ENCODE data around the gene GATA6. TPM values are rescaled to one million over a fixed set of nuclear protein-coding genes. Genes with fewer than 3 reads are reported as not detected.
"Not testable (repeated sequence)": the region's sequence is repeated elsewhere in the genome, so short reads cannot be mapped to it uniquely, and the experiment has no call there.

The GATA6 gene
- total RNA-seq, 2 donors from 2014 or later, result not detected

DNA sequence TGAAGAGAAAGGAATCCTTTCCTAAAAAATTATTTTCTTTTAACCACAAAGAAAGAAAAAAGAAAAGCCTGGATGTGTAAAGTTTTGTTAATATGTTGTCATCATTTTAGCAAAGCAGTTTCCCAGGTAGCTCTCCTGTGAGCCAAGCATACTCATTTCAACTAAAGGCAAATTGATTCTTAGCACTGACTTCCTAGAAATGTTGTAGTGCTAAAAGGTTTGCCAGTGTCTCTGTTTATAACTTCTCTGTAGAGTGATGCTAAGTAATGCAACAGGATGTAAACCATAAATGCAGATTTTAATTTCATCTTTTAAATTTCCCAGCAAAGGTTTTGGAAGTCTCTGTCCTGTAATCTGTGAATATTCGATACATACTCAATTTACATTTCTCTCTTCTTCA is 10.2 kb downstream of the GATA6 start:
- H3K9me3 ChIP-seq (ENCODE audit: control insufficient read depth, low read length, poor library complexity, severe bottlenecking), result no peaks in the 10 kb centered on the region
- DNase-seq (no peak), ATAC-seq (no peak)
- Mint-ChIP-seq H3K36me3 (ENCODE audit: low read depth) (peaks cover 2% of the 10 kb centered on the region), H3K4me1 (no peaks in the 10 kb centered on the region), H3K27me3 (peaks cover 27% of the 10 kb centered on the region), H3K4me3 (no peak overlapping the region), H3K27ac (no peak overlapping the region)

- no peaks in the 10 kb centered on the region for H3K9me3 ChIP-seq (ENCODE audit: control insufficient read depth, low read length, poor library complexity, severe bottlenecking)
- DNase-seq (no peak), ATAC-seq (no peak)
- Mint-ChIP-seq H3K27ac (no peak overlapping the region), H3K36me3 (ENCODE audit: low read depth) (peaks cover 2% of the 10 kb centered on the region), H3K27me3 (peaks cover 21% of the 10 kb centered on the region), H3K4me3 (no peak overlapping the region), H3K4me1 (no peaks in the 10 kb centered on the region)
Measured at GRCh38 chr18:22180722-22181121, 11.3 kb downstream of the GATA6 start.

GRCh38 chr18:22182884-22183697 is 13.7 kb downstream of the GATA6 start:
- H3K9me3 ChIP-seq (ENCODE audit: control insufficient read depth, low read length, poor library complexity, severe bottlenecking), result no peaks in the 10 kb centered on the region
- Mint-ChIP-seq H3K27me3 (peaks cover 14% of the 10 kb centered on the region), H3K4me1 (no peaks in the 10 kb centered on the region), H3K36me3 (ENCODE audit: low read depth) (no peaks in the 10 kb centered on the region), H3K27ac (no peak overlapping the region), H3K4me3 (no peak overlapping the region)
- DNase-seq, result no peak
- no peak for ATAC-seq

GRCh38 chr18:22183698-22184170 is 14.3 kb downstream of the GATA6 start:
- DNase-seq, result no peak
- H3K27me3 Mint-ChIP-seq, result peaks cover 17% of the 10 kb centered on the region
- ATAC-seq, result no peak
- no peaks in the 10 kb centered on the region for H3K36me3 Mint-ChIP-seq (ENCODE audit: low read depth)
- H3K27ac Mint-ChIP-seq, result no peak overlapping the region
- no peak overlapping the region for H3K4me3 Mint-ChIP-seq
- H3K9me3 ChIP-seq (ENCODE audit: control insufficient read depth, low read length, poor library complexity, severe bottlenecking), result no peaks in the 10 kb centered on the region
- H3K4me1 Mint-ChIP-seq, result no peaks in the 10 kb centered on the region

- not testable (repeated sequence) for H3K4me1 Mint-ChIP-seq; DNase-seq; H3K9me3 ChIP-seq (ENCODE audit: control insufficient read depth, low read length, poor library complexity, severe bottlenecking); H3K4me3 Mint-ChIP-seq; H3K27ac Mint-ChIP-seq; H3K36me3 Mint-ChIP-seq (ENCODE audit: low read depth); ATAC-seq
- peaks cover 20% of the 10 kb centered on the region for H3K27me3 Mint-ChIP-seq
Measured at GRCh38 chr18:22184573-22184972, 15.2 kb downstream of the GATA6 start.

GRCh38 chr18:22185273-22185672 is 15.9 kb downstream of the GATA6 start:
- no peaks in the 10 kb centered on the region for H3K9me3 ChIP-seq (ENCODE audit: control insufficient read depth, low read length, poor library complexity, severe bottlenecking)
- Mint-ChIP-seq H3K27me3 (peaks cover 15% of the 10 kb centered on the region), H3K27ac (no peak overlapping the region), H3K4me3 (no peak overlapping the region), H3K4me1 (no peaks in the 10 kb centered on the region), H3K36me3 (ENCODE audit: low read depth) (no peaks in the 10 kb centered on the region)
- no peak for DNase-seq
- ATAC-seq, result no peak

DNA sequence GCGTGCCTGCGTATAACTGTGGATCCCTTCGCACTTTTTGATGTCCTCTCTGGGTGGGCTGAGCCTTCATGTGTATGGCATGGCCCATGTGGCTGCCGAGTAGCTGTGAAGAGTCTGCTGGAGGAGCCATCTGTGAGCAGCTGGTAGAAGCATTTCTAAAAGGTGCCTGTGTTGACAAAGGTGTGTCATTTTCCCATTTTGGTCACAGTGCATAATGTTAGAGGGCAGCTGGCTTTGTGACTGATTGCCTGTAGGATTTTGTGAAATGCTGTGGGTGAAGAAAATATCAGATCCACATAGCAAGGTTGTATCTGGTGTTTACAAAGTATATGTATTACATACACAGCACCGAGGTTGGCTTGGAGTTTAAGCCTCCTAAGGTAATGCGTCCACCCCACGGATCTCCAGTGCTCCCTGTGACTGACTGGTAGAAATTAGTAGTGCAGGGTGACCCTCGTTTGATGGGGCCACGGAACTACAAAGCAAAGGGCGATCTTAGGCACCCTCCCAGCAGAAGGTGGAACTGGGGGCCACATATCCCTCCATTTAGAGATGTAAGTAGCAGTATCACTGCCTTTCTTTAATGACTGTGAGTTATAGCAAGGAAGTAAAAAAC is 16.5 kb downstream of the GATA6 start:
- no peaks in the 10 kb centered on the region for H3K4me1 Mint-ChIP-seq

DNA sequence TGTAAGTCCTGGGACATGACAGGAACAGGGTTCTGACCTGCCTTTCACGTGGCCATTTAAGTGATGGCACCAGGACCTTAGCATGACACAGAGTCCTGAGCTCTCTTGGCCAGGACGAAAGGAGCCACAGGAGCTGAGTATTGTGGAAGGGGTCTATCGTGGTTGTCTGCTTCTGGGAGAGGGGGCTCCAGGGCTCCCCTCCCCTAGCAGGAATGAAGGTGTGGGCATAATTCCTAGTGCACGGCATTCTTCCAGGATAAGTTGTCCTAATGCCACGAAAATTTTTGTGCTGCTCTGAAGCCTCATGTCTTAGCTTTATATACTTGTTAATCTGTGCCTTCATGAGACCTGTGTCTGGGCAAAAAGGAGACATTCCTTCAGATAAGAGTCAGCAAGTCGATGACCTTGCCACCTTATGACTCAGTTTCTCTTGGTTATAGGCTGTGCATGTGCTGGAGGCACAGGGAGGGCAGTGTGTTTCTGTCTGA is 17.1 kb downstream of the GATA6 start:
- Mint-ChIP-seq H3K36me3 (ENCODE audit: low read depth) (no peaks in the 10 kb centered on the region), H3K27ac (no peak overlapping the region), H3K27me3 (peaks cover 22% of the 10 kb centered on the region), H3K4me1 (no peaks in the 10 kb centered on the region), H3K4me3 (no peak overlapping the region)
- ATAC-seq (no peak), DNase-seq (no peak)
- H3K9me3 ChIP-seq (ENCODE audit: control insufficient read depth, low read length, poor library complexity, severe bottlenecking), result no peaks in the 10 kb centered on the region

More for the DNA sequence above, 16.5 kb downstream of the GATA6 start:
- peaks cover 21% of the 10 kb centered on the region for H3K27me3 Mint-ChIP-seq
- H3K36me3 Mint-ChIP-seq (ENCODE audit: low read depth), result no peaks in the 10 kb centered on the region
- no peak overlapping the region for H3K27ac Mint-ChIP-seq
- DNase-seq (no peak), ATAC-seq (no peak)
- no peak overlapping the region for H3K4me3 Mint-ChIP-seq
- no peaks in the 10 kb centered on the region for H3K9me3 ChIP-seq (ENCODE audit: control insufficient read depth, low read length, poor library complexity, severe bottlenecking)

GRCh38 chr18:22188559-22189267 is 19.3 kb downstream of the GATA6 start:
- H3K27me3 Mint-ChIP-seq, result peaks cover 28% of the 10 kb centered on the region
- no peak overlapping the region for H3K4me3 Mint-ChIP-seq
- ATAC-seq, result no peak
- DNase-seq, result no peak
- H3K27ac Mint-ChIP-seq, result no peak overlapping the region
- H3K9me3 ChIP-seq (ENCODE audit: control insufficient read depth, low read length, poor library complexity, severe bottlenecking), result no peaks in the 10 kb centered on the region
- no peaks in the 10 kb centered on the region for H3K36me3 Mint-ChIP-seq (ENCODE audit: low read depth)
- H3K4me1 Mint-ChIP-seq, result no peaks in the 10 kb centered on the region

- DNase-seq (no peak), ATAC-seq (no peak)
- no peaks in the 10 kb centered on the region for H3K9me3 ChIP-seq (ENCODE audit: control insufficient read depth, low read length, poor library complexity, severe bottlenecking)
- no peaks in the 10 kb centered on the region for H3K4me1 Mint-ChIP-seq
- no peaks in the 10 kb centered on the region for H3K36me3 Mint-ChIP-seq (ENCODE audit: low read depth)
- no peak overlapping the region for H3K27ac Mint-ChIP-seq
- H3K27me3 Mint-ChIP-seq, result peaks cover 28% of the 10 kb centered on the region
- no peak overlapping the region for H3K4me3 Mint-ChIP-seq
Measured at GRCh38 chr18:22189449-22190166, 20.2 kb downstream of the GATA6 start.

- Mint-ChIP-seq H3K4me1 (no peaks in the 10 kb centered on the region), H3K36me3 (ENCODE audit: low read depth) (no peaks in the 10 kb centered on the region), H3K27me3 (peaks cover 20% of the 10 kb centered on the region), H3K27ac (no peak overlapping the region), H3K4me3 (no peak overlapping the region)
- DNase-seq (no peak), ATAC-seq (no peak)
- no peaks in the 10 kb centered on the region for H3K9me3 ChIP-seq (ENCODE audit: control insufficient read depth, low read length, poor library complexity, severe bottlenecking)
Measured at GRCh38 chr18:22191346-22191695, 21.9 kb downstream of the GATA6 start.

- Mint-ChIP-seq H3K4me1 (no peaks in the 10 kb centered on the region), H3K4me3 (no peak overlapping the region), H3K36me3 (ENCODE audit: low read depth) (no peaks in the 10 kb centered on the region), H3K27ac (no peak overlapping the region), H3K27me3 (peaks cover 20% of the 10 kb centered on the region)
- no peak for DNase-seq
- ATAC-seq, result no peak
- no peaks in the 10 kb centered on the region for H3K9me3 ChIP-seq (ENCODE audit: control insufficient read depth, low read length, poor library complexity, severe bottlenecking)
Measured at GRCh38 chr18:22191923-22192322, 22.5 kb downstream of the GATA6 start.

GRCh38 chr18:22193466-22193865 is 24.1 kb downstream of the GATA6 start:
- peaks cover 29% of the 10 kb centered on the region for H3K27me3 Mint-ChIP-seq
- no peaks in the 10 kb centered on the region for H3K36me3 Mint-ChIP-seq (ENCODE audit: low read depth)
- no peak for DNase-seq
- no peaks in the 10 kb centered on the region for H3K9me3 ChIP-seq (ENCODE audit: control insufficient read depth, low read length, poor library complexity, severe bottlenecking)
- no peak overlapping the region for H3K4me3 Mint-ChIP-seq
- H3K4me1 Mint-ChIP-seq, result no peaks in the 10 kb centered on the region
- H3K27ac Mint-ChIP-seq, result no peak overlapping the region
- no peak for ATAC-seq

All from T-helper 17 cell (primary cell).